Measurements from ENCODE around the gene MAP4K2. TPM values are rescaled to one million over a fixed set of nuclear protein-coding genes. Genes with fewer than 3 reads are reported as not detected.

The MAP4K2 gene
- total RNA-seq, 1 experiment from 2014 or later: 24.7 TPM

DNA sequence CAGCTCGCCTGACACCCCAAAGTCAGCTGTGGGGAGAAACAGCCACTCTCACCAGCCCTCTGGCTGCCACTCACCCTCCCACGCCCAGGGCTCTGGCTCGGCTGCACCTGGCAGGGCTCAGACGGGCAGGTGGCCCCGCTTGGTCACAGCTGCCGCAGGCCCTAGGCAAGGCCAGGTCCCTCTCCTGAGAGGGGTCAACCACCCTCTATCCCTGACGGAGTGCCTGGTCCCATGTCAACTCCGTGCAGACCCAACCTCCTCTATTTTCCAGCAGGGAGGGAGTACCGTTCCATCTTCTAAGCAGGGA is 1.9 kb downstream of the MAP4K2 start:
- no peaks in the 10 kb centered on the region for H4K20me1 ChIP-seq (ENCODE audit: control insufficient read depth, insufficient read depth, insufficient read length)
- H4K5ac ChIP-seq (ENCODE audit: insufficient read length, low read depth, low read length): no peak overlapping the region
- no peak overlapping the region for H3K27ac ChIP-seq (ENCODE audit: insufficient read length, low read depth, low read length)
- no peak overlapping the region for H2AFZ ChIP-seq (ENCODE audit: low read length)
- H3K4ac ChIP-seq (ENCODE audit: low read depth, low read length): no peak overlapping the region
- no peak overlapping the region for H3K9ac ChIP-seq (ENCODE audit: extremely low read depth, insufficient read length, low read length)
- TF ChIP-seq, protein P1, sequence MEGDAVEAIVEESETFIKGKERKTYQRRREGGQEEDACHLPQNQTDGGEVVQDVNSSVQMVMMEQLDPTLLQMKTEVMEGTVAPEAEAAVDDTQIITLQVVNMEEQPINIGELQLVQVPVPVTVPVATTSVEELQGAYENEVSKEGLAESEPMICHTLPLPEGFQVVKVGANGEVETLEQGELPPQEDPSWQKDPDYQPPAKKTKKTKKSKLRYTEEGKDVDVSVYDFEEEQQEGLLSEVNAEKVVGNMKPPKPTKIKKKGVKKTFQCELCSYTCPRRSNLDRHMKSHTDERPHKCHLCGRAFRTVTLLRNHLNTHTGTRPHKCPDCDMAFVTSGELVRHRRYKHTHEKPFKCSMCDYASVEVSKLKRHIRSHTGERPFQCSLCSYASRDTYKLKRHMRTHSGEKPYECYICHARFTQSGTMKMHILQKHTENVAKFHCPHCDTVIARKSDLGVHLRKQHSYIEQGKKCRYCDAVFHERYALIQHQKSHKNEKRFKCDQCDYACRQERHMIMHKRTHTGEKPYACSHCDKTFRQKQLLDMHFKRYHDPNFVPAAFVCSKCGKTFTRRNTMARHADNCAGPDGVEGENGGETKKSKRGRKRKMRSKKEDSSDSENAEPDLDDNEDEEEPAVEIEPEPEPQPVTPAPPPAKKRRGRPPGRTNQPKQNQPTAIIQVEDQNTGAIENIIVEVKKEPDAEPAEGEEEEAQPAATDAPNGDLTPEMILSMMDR (conservative IDR thresholded peaks at IDR 0.05): no peak
- no peak overlapping the region for H3K18ac ChIP-seq (ENCODE audit: insufficient read length, low read depth, low read length)
- no CpG with 5 or more reads among the region's 9 CpGs for WGBS (ENCODE audit: extremely low coverage, insufficient read length, low lambda C conversion rate)
- no peak overlapping the region for H3K56ac ChIP-seq (ENCODE audit: insufficient read length, low read depth, low read length)
- H3K27me3 ChIP-seq (ENCODE audit: insufficient read depth, low read length): no peaks in the 10 kb centered on the region
- no peak overlapping the region for H2BK15ac ChIP-seq (ENCODE audit: low read depth, low read length)
- H2BK20ac ChIP-seq (ENCODE audit: low read depth, low read length, poor library complexity, severe bottlenecking): no peak overlapping the region
- H3K4me2 ChIP-seq (ENCODE audit: insufficient read depth, insufficient read length, low read length): no peak overlapping the region
- H4K8ac ChIP-seq (replicated peaks; ENCODE audit: insufficient read length, low read depth, low read length): no peak overlapping the region
- H3T11ph ChIP-seq (ENCODE audit: low read length): no peak overlapping the region
- H2AK5ac ChIP-seq (ENCODE audit: insufficient read length, low read length): no peak overlapping the region
- Mint-ChIP-seq H3K9me3 (no peaks in the 10 kb centered on the region), H3K4me1 (peaks cover 11 to 14% of the 10 kb centered on the region in 2 experiments), H3K27ac (no peak overlapping the region), H3K36me3 (ENCODE audit: insufficient read depth in 1 of 3, low read depth in 3 of 3) (peaks cover 2 to 26% (median 15%) of the 10 kb centered on the region in 3 experiments; a peak in 6 of 7 replicates), H3K4me3 (no peak overlapping the region), H3K27me3 (ENCODE audit: low read depth) (no peaks in the 10 kb centered on the region)
- no peak overlapping the region for H3K23ac ChIP-seq (ENCODE audit: insufficient read length, low read depth, low read length)
- H4K91ac ChIP-seq (ENCODE audit: insufficient read length, low read depth, low read length): no peak overlapping the region
- no peak overlapping the region for H3K14ac ChIP-seq (ENCODE audit: insufficient read depth, low read length)
- no peak overlapping the region for H2BK120ac ChIP-seq (ENCODE audit: low read depth, low read length, poor library complexity, severe bottlenecking)
- H3K9me3 ChIP-seq (ENCODE audit: control insufficient read depth, low read depth, low read length): no peaks in the 10 kb centered on the region
- H3K79me2 ChIP-seq (ENCODE audit: insufficient read depth, low read length): no peaks in the 10 kb centered on the region
- peaks cover 8% of the 10 kb centered on the region for H3K23me2 ChIP-seq (ENCODE audit: insufficient read length, low read depth, low read length, poor library complexity, severe bottlenecking)
- no peak overlapping the region for H2BK5ac ChIP-seq (ENCODE audit: insufficient read length, low read length)
- H2BK12ac ChIP-seq (ENCODE audit: insufficient read length, low read depth, low read length): no peak overlapping the region
- no peaks in the 10 kb centered on the region for H3K79me1 ChIP-seq (ENCODE audit: insufficient read depth, low read depth, low read length, poor library complexity, severe bottlenecking)
- peak; percentile 20 for DNase-seq
- H3K4me1 ChIP-seq (ENCODE audit: insufficient read depth, low read length): no peaks in the 10 kb centered on the region

Data from H9 (cell line).